Muscle layer of colon (tissue), 2 donors: Measurements from ENCODE around the gene SHFL.

Experiments
- H3K27ac ChIP-seq: one replicate; pipeline ENCODE4 v1.7.0; 2013; ENCODE audit warnings: low read depth, mild to moderate bottlenecking, low read length, moderate library complexity
- H3K27me3 ChIP-seq, 2 donors: one replicate each; pipeline ENCODE4 v1.7.0; 2013; ENCODE audit warnings: low read length in 2 of 2, mild to moderate bottlenecking in 2 of 2; ENCODE audit not compliant: insufficient read depth in 2 of 2, control insufficient read depth in 1 of 2
- H3K36me3 ChIP-seq: one replicate; pipeline ENCODE4 v1.7.0; 2013; ENCODE audit warnings: mild to moderate bottlenecking, low read length; ENCODE audit not compliant: insufficient read depth
- H3K4me1 ChIP-seq: one replicate; pipeline ENCODE4 v1.7.0; 2013; ENCODE audit warnings: mild to moderate bottlenecking, low read length; ENCODE audit not compliant: insufficient read depth
- H3K4me3 ChIP-seq, 2 donors: one replicate each; pipeline ENCODE4 v1.7.0; 2013; ENCODE audit warnings: low read length in 2 of 2, low read depth in 1 of 2, mild to moderate bottlenecking in 1 of 2, moderate library complexity in 1 of 2
- H3K9ac ChIP-seq: one replicate; pipeline ENCODE4 v1.7.0; 2013; ENCODE audit warnings: low read length
- H3K9me3 ChIP-seq: one replicate; pipeline ENCODE4 v1.7.0; 2013; ENCODE audit warnings: mild to moderate bottlenecking, low read length
- donor health status: abdominal sarcoma.
- donor health status: Adenocarcinoma of cecum.

Gene SHFL

GRCh38 chr19:10104130-10104513 lies 18.0 kb downstream of the SHFL start:
- Histone ChIP-seq H3K36me3 (peaks cover 15% of the 10 kb centered on the region), H3K4me3 (no peak overlapping the region), H3K9ac (no peak overlapping the region), H3K27ac (no peak overlapping the region), H3K9me3 (no peaks in the 10 kb centered on the region), H3K27me3 (no peaks in the 10 kb centered on the region), H3K4me1 (peaks cover 16% of the 10 kb centered on the region)

DNA sequence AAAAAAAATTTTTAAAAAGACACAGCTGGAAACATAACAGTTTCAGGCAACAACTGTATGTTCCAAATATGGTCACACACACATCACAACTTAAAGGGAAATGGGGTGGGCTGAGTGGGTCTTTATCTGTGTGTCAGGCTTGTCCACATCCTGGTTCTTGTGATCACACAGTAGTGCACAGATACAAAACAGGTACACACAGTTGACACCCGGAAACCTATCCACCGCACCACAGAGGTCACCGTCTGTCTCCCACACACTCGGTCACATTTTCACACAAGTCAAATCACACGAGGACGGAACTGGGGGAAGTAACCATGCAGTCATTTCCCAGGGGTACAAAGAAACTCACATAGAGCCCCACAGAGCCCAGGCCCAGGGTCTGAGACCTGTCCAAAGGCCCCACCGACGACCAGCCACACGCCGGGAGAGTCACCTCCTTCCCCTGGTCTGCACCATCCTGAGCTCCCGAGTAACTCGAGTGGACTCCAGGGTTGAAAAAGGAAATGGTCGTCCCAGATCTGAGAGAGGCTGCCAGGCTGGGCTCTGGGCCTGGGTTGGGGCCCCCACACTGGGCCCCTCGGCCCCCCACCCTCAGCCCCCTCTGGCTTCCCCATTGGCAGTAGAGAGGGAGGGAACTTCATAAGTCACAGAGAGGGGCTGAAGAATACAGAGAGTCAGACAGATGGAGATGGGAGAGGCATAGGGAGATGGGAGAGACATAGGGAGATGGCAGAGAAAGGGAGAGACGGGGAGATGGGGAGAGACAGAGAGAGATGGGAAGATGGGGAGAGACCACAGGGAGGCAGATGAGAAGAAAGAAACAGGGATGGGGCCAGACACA lies 18.8 kb downstream of the SHFL start:
- Histone ChIP-seq H3K27ac (no peak overlapping the region), H3K9ac (no peak overlapping the region), H3K27me3 (no peaks in the 10 kb centered on the region), H3K4me3 (no peak overlapping the region), H3K36me3 (peaks cover 23% of the 10 kb centered on the region), H3K9me3 (no peaks in the 10 kb centered on the region), H3K4me1 (peaks cover 16% of the 10 kb centered on the region)

DNA sequence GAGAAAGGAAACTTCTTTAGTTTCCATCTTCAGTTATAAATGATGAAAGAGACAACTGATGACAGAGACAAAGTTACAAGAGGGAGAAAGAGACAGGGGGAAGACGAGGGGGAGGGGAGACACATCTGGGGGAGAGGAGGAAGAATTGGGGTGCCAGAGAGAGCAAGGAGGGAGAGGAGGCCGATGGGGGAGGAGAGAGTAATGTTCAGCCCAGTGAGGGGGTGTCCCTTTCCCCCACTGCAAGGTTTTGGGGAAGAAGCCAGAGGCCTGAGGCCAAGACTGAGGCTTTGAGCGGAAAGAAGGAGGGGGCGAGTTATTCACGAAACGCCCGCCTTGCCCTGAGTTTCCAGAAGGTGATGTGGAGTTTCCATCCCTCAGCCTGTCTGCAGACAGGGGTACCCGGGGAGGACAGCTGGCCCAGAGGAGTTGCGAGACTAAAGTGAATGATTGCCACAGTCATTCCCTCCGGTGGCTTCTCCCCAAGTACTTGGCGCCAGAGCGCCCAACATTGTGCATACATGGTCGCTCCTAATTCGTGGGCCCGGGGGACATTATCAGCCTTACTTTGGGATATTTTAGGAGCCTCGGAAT lies 19.5 kb downstream of the SHFL start:
- no peak overlapping the region for H3K9ac ChIP-seq
- peaks cover 26% of the 10 kb centered on the region for H3K36me3 ChIP-seq
- peak overlapping the region; percentile 77 to 89 for H3K4me3 ChIP-seq
- no peak overlapping the region for H3K27ac ChIP-seq
- H3K27me3 ChIP-seq = no peaks in the 10 kb centered on the region
- peaks cover 16% of the 10 kb centered on the region for H3K4me1 ChIP-seq
- no peaks in the 10 kb centered on the region for H3K9me3 ChIP-seq

GRCh38 chr19:10106100-10106936 lies 20.2 kb downstream of the SHFL start, which contains the start of gene PPAN:
TSS of gene PPAN (plus strand) at chr19:10106362. CDS start at chr19:10106395, 33 bp downstream.
- H3K36me3 ChIP-seq = peaks cover 30% of the 10 kb centered on the region
- peak within 1 kb of the TSS; percentile 63 for H3K27ac ChIP-seq
- peak within 1 kb of the TSS; percentile 77 to 89 for H3K4me3 ChIP-seq
- no peaks in the 10 kb centered on the region for H3K9me3 ChIP-seq
- peaks cover 16% of the 10 kb centered on the region for H3K4me1 ChIP-seq
- peak within 1 kb of the TSS; percentile 27 for H3K9ac ChIP-seq
- no peaks in the 10 kb centered on the region for H3K27me3 ChIP-seq

- Histone ChIP-seq H3K27ac (no peak overlapping the region), H3K4me1 (peaks cover 16% of the 10 kb centered on the region), H3K9me3 (no peaks in the 10 kb centered on the region), H3K36me3 (peaks cover 30% of the 10 kb centered on the region), H3K27me3 (no peaks in the 10 kb centered on the region), H3K4me3 (peak overlapping the region in 1 of 2 donors; percentile 77), H3K9ac (peak overlapping the region; percentile 27)
Observed at GRCh38 chr19:10107254-10107653, 21.1 kb downstream of the SHFL start.

DNA sequence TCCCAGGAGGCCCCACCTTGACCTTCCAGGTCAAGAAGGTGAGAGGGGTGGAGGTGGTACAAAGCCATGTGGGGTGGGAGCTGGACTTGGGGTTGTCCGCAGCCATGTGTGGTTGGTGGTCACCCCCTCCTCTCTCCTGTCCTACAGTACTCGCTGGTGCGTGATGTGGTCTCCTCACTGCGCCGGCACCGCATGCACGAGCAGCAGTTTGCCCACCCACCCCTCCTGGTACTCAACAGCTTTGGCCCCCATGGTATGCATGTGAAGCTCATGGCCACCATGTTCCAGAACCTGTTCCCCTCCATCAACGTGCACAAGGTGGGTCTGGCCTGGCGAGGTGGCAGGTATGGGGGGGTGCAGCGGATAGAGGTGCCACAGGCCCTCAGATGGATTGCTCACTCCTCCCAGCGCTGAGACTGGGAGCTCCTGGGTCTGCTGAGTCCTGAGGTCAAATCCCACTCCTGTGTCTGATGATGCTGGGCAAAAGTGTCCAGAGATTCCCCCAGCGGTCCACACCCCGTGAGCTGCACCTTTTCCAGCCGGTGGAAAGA lies 21.8 kb downstream of the SHFL start:
- peaks cover 30% of the 10 kb centered on the region for H3K36me3 ChIP-seq

DNA sequence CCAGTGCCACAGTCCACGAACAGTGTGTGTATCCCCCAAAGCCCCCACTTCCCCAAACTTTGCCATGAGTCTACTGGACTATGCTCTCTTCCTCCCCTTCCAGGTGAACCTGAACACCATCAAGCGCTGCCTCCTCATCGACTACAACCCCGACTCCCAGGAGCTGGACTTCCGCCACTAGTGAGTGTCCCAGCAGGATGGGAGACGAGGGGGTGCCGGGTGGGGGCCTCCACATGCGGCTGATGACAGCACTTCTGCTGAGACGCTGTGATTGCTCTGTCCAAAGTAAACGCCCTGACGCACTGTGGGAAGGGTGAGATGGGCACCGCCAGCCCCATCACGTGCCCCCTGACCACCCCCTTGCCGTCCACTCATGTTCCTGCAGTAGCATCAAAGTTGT lies 23.4 kb downstream of the SHFL start:
- Histone ChIP-seq H3K9ac (no peak overlapping the region), H3K36me3 (peaks cover 34% of the 10 kb centered on the region), H3K27ac (no peak overlapping the region), H3K27me3 (no peaks in the 10 kb centered on the region), H3K9me3 (no peaks in the 10 kb centered on the region), H3K4me3 (no peak overlapping the region), H3K4me1 (peaks cover 16% of the 10 kb centered on the region)

More for the DNA sequence above, 21.8 kb downstream of the SHFL start:
- Histone ChIP-seq H3K9me3 (no peaks in the 10 kb centered on the region), H3K27me3 (no peaks in the 10 kb centered on the region), H3K4me3 (no peak overlapping the region), H3K9ac (no peak overlapping the region), H3K27ac (no peak overlapping the region), H3K4me1 (peaks cover 16% of the 10 kb centered on the region)

DNA sequence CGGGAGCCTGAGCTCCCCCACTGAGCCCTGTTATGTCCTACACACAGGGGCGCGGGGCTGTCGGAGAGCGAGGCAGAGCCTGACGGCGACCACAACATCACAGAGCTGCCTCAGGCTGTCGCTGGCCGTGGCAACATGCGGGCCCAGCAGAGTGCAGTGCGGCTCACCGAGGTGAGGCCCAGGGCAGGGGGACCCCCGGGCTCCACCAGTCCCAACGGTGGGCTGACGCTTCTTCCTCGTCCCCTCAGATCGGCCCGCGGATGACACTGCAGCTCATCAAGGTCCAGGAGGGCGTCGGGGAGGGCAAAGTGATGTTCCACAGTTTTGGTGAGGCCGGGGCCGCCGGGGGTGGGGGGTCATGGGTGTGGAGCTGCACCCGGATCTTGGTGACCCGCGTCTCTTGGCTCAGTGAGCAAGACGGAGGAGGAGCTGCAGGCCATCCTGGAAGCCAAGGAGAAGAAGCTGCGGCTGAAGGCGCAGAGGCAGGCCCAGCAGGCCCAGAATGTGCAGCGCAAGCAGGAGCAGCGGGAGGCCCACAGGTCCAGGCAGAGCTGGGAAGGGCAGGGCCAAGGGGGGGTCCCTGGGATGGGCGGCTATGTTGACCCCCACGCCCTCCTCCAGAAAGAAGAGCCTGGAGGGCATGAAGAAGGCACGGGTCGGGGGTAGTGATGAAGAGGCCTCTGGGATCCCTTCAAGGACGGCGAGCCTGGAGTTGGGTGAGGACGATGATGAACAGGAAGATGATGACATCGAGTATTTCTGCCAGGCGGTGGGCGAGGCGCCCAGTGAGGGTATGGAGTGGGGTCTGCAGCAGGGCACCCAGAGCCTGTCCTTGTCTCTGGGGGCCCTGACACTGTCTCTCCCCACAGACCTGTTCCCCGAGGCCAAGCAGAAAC lies 24.2 kb downstream of the SHFL start:
- Histone ChIP-seq H3K4me3 (no peak overlapping the region), H3K9me3 (no peaks in the 10 kb centered on the region), H3K36me3 (peaks cover 42% of the 10 kb centered on the region), H3K4me1 (peaks cover 15% of the 10 kb centered on the region), H3K27me3 (no peaks in the 10 kb centered on the region), H3K9ac (no peak overlapping the region), H3K27ac (no peak overlapping the region)

DNA sequence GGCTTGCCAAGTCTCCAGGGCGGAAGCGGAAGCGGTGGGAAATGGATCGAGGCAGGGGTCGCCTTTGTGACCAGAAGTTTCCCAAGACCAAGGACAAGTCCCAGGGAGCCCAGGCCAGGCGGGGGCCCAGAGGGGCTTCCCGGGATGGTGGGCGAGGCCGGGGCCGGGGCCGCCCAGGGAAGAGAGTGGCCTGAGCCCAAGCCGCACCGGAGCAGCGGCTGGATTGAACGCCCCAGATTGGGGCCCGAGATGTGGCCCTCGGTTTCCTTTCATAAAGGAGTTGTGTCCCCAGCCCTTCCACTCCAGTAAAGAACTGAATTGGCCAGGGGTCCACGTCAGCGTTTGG lies 24.8 kb downstream of the SHFL start:
- Histone ChIP-seq H3K27me3 (no peaks in the 10 kb centered on the region), H3K9me3 (no peaks in the 10 kb centered on the region), H3K4me1 (peaks cover 9% of the 10 kb centered on the region), H3K27ac (no peak overlapping the region), H3K4me3 (no peak overlapping the region), H3K9ac (no peak overlapping the region), H3K36me3 (peaks cover 47% of the 10 kb centered on the region)

- H3K9ac ChIP-seq = no peak within 1 kb of the TSS
- peaks cover 51% of the 10 kb centered on the region for H3K36me3 ChIP-seq
- no peaks in the 10 kb centered on the region for H3K27me3 ChIP-seq
- no peak within 1 kb of the TSS for H3K27ac ChIP-seq
- H3K4me1 ChIP-seq = peaks cover 9% of the 10 kb centered on the region
- H3K4me3 ChIP-seq = no peak within 1 kb of the TSS
- H3K9me3 ChIP-seq = no peaks in the 10 kb centered on the region
Observed at GRCh38 chr19:10111405-10111811, 25.3 kb downstream of the SHFL start, which contains the start of gene P2RY11. TSS of gene P2RY11 (plus strand) at chr19:10111693. CDS start at chr19:10111722, 29 bp downstream.
